Neutrophil (primary cell): ENCODE results near the gene CST5.
"Not testable (repeated sequence)": the region's sequence is repeated elsewhere in the genome, so short reads cannot be mapped to it uniquely, and the experiment has no call there.

Experiments used
- H3K27ac ChIP-seq: fragments of 200-600 bp; sonication (generic); 2 replicates; pipeline ENCODE4 v1.5.1; 2016; ENCODE audit warnings: mild to moderate bottlenecking, moderate library complexity
- H3K27me3 ChIP-seq: fragments of 200-600 bp; sonication (generic); 2 replicates; pipeline ENCODE4 v1.6.0; 2016; ENCODE audit warnings: mild to moderate bottlenecking
- H3K36me3 ChIP-seq: fragments of 200-600 bp; sonication (generic); 2 replicates; pipeline ENCODE4 v1.5.1; 2017
- H3K4me1 ChIP-seq, 2 experiments: fragments of 200-600 bp in 1 of 2; sonication (generic) in 1 of 2; 1 replicate in 1 of 2; 2 replicates in 1 of 2; pipeline versions ENCODE4 v1.5.1 to v1.6.1; 2013 to 2016; ENCODE audit warnings: low read depth in 1 of 2, low read length in 1 of 2, mild to moderate bottlenecking in 1 of 2, moderate library complexity in 1 of 2; ENCODE audit not compliant: control insufficient read depth in 1 of 2, insufficient read depth in 1 of 2
- H3K4me3 ChIP-seq, 2 experiments: fragments of 200-600 bp in 1 of 2; sonication (generic) in 1 of 2; 1 replicate in 1 of 2; 2 replicates in 1 of 2; pipeline ENCODE4 v1.5.1; 2013 to 2016; ENCODE audit warnings: low read depth in 1 of 2, low read length in 1 of 2, mild to moderate bottlenecking in 1 of 2, moderate library complexity in 1 of 2
- H3K9me3 ChIP-seq: fragments of 200-600 bp; sonication (generic); 2 replicates; pipeline ENCODE4 v1.5.1; 2016
- CTCF ChIP-seq: fragments of 200-600 bp; sonication (generic); IDR thresholded peaks from 2 replicates; pipeline ENCODE4 v1.5.1; 2016; ENCODE audit warnings: antibody characterized with exemption

The CST5 gene

GRCh38 chr20:23909390-23909789 lies 29.8 kb upstream of the CST5 start:
- H3K4me1 ChIP-seq = no peaks in the 10 kb centered on the region
- H3K27ac ChIP-seq = no peak overlapping the region
- H3K36me3 ChIP-seq = no peaks in the 10 kb centered on the region
- no peak overlapping the region for H3K4me3 ChIP-seq
- TF ChIP-seq CTCF = no peak
- no peaks in the 10 kb centered on the region for H3K9me3 ChIP-seq
- H3K27me3 ChIP-seq = peaks cover 14% of the 10 kb centered on the region

DNA sequence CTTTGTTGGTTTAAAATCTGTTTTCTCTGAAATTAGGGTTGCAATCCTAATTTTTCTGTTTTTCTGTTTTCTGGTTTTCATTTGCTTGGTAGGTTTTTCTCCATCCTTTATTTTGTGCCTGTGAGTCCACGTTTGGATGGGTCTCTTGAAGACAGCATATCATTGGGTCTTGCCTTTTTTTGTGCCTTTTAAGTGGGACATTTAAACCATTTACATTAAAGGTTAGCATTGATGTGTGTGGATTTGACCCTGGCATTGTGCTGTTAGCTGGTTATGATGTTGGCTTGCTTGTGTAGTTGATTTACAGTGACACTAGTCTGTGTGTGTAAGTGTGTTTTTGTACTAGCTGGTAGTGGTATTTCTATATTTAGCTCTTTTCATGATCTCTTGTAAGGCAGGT lies 28.0 kb upstream of the CST5 start:
- H3K9me3 ChIP-seq = no peaks in the 10 kb centered on the region
- no peak overlapping the region for H3K27ac ChIP-seq
- no peak overlapping the region for H3K4me3 ChIP-seq
- H3K4me1 ChIP-seq = no peaks in the 10 kb centered on the region
- peaks cover 10% of the 10 kb centered on the region for H3K27me3 ChIP-seq
- no peak for TF ChIP-seq CTCF
- no peaks in the 10 kb centered on the region for H3K36me3 ChIP-seq

GRCh38 chr20:23902396-23902795 lies 22.8 kb upstream of the CST5 start:
- not testable (repeated sequence) for H3K4me1 ChIP-seq, H3K9me3 ChIP-seq, H3K27me3 ChIP-seq, H3K27ac ChIP-seq, H3K36me3 ChIP-seq, H3K4me3 ChIP-seq

DNA sequence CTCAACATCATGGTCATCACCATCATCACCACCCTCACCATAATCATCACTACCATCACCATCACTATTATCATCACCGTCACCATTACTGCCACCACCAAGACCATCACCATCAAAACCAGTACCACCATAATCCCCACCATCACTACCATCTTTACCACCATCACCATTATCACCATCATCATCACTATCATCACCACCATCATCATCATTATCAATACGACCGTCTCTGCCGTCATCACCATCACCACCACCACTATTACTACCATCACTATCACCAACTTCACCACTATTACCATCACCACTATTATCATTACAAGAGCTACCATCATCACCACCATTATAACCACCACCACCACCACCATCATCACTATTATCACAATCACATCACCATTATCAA lies 11.3 kb upstream of the CST5 start:
- not testable (repeated sequence) for H3K36me3 ChIP-seq, H3K27ac ChIP-seq, H3K9me3 ChIP-seq, H3K4me3 ChIP-seq, H3K4me1 ChIP-seq
- peaks cover 14% of the 10 kb centered on the region for H3K27me3 ChIP-seq

DNA sequence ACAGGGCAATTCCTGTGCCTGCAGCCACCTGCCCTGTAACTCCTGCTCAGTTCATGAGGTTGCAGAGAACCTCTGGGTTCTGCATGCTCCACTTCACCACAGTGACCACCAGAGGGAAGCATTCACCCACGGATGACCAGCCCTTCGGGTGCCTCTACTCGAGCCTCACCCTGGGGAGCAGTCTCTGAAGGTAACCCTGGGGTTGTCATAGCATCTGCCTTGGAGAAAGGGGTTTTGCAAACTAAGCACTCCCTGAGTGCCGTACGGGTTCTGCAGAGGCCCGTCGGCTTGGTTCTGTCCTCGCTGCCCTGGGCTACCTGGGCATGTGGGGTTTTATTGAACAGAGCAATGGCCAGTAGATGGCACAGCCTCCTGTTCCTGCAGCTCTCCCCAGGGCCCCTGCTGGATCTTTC lies 10.2 kb upstream of the CST5 start:
- Histone ChIP-seq H3K4me1 (no peaks in the 10 kb centered on the region), H3K27ac (no peak overlapping the region), H3K9me3 (no peaks in the 10 kb centered on the region), H3K27me3 (peaks cover 14% of the 10 kb centered on the region), H3K4me3 (no peak overlapping the region), H3K36me3 (no peaks in the 10 kb centered on the region)
- peak; percentile 31 for TF ChIP-seq CTCF

DNA sequence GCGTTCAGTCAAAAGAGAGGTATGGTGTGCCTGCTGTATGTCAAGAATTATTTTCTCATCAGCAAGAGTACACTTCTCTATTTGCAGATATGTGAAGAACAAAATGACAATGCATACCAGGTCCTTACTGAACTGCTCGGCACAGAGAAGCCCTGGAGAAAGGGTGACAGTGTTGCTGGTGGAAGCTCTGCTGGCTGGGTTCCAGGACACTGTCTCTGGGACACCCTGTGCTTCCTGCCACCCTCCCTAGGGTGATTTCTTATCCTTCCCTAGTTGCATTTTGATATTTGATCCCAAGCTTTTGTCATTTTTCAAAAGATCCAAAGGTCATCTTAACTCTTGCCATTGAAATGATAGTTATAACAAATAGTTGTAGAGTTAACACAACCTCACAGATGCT lies 8.3 kb upstream of the CST5 start:
- Histone ChIP-seq H3K27ac (no peak overlapping the region), H3K36me3 (no peaks in the 10 kb centered on the region), H3K9me3 (no peaks in the 10 kb centered on the region), H3K4me1 (no peaks in the 10 kb centered on the region), H3K27me3 (peaks cover 14% of the 10 kb centered on the region), H3K4me3 (no peak overlapping the region)
- no peak for TF ChIP-seq CTCF

DNA sequence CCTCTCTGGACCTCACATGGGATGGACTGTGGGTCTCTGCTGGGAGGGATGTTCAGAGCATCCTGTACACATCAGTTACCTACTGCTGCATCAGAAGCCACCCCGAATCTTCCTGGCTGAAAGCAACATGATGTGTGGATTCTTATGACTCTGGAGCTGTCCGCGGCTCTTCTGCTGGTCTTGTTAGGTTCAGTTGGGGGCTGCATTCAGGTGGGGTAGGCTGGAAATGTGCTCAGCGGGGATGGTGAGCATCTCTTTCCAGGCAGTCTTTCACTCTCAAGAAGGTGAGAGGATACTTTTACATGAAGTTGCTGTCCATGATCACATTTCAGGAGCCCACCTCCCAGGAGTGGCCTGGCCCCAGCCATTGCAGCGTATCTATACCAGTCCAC lies 5.2 kb upstream of the CST5 start:
- no peaks in the 10 kb centered on the region for H3K4me1 ChIP-seq
- H3K36me3 ChIP-seq = no peaks in the 10 kb centered on the region
- H3K9me3 ChIP-seq = no peaks in the 10 kb centered on the region
- TF ChIP-seq CTCF = no peak
- no peak overlapping the region for H3K4me3 ChIP-seq
- H3K27ac ChIP-seq = no peak overlapping the region
- no peaks in the 10 kb centered on the region for H3K27me3 ChIP-seq
